ENCODE results near the gene SLIT3.
A peak's percentile ranks its signal among the peaks of the same experiment; 100 is the strongest.

SLIT3 gene

GRCh38 chr5:169089343-169089742 is 211.6 kb downstream of the SLIT3 start:
- no peak for DNase-seq (ENCODE audit: low read depth)
- TF ChIP-seq CTCF (conservative IDR thresholded peaks at IDR 0.05; ENCODE audit: low read length) = no peak
- H3K4me3 ChIP-seq (ENCODE audit: low read length) = no peak overlapping the region

- no peak for DNase-seq (ENCODE audit: low read depth)
- H3K4me3 ChIP-seq (ENCODE audit: low read length) = no peak overlapping the region
- no peak for TF ChIP-seq CTCF (conservative IDR thresholded peaks at IDR 0.05; ENCODE audit: low read length)
These were observed 212.8 kb downstream of the SLIT3 start for GRCh38 chr5:169088028-169088725.

GRCh38 chr5:169085636-169086035 is 215.3 kb downstream of the SLIT3 start:
- DNase-seq (ENCODE audit: low read depth) = peak; percentile 19
- H3K4me3 ChIP-seq (ENCODE audit: low read length) = no peak overlapping the region
- no peak for TF ChIP-seq CTCF (conservative IDR thresholded peaks at IDR 0.05; ENCODE audit: low read length)

- H3K4me3 ChIP-seq (ENCODE audit: low read length) = no peak overlapping the region
- no peak for TF ChIP-seq CTCF (conservative IDR thresholded peaks at IDR 0.05; ENCODE audit: low read length)
- DNase-seq (ENCODE audit: low read depth) = no peak
These were observed 215.7 kb downstream of the SLIT3 start for GRCh38 chr5:169085212-169085611.

GRCh38 chr5:169084775-169085174 is 216.2 kb downstream of the SLIT3 start:
- H3K4me3 ChIP-seq (ENCODE audit: low read length) = no peak overlapping the region
- no peak for TF ChIP-seq CTCF (conservative IDR thresholded peaks at IDR 0.05; ENCODE audit: low read length)
- DNase-seq (ENCODE audit: low read depth) = no peak

- no peak for TF ChIP-seq CTCF (conservative IDR thresholded peaks at IDR 0.05; ENCODE audit: low read length)
These were observed 217.4 kb downstream of the SLIT3 start for GRCh38 chr5:169083394-169084018.

More at GRCh38 chr5:169083394-169084018, 217.4 kb downstream of the SLIT3 start:
- H3K4me3 ChIP-seq (ENCODE audit: low read length) = no peak overlapping the region
- no peak for DNase-seq (ENCODE audit: low read depth)
